Glomerular visceral epithelial cell (primary cell): Measurements from ENCODE around the gene HYAL4.
"Not testable (repeated sequence)": the region's sequence is repeated elsewhere in the genome, so short reads cannot be mapped to it uniquely, and the experiment has no call there.

ENCODE experiments used
- DNase-seq: peaks from one replicate; pipeline ENCODE4 v3.0.0-alpha.2; 2016; ENCODE audit errors: extremely low spot score

The HYAL4 gene

DNA sequence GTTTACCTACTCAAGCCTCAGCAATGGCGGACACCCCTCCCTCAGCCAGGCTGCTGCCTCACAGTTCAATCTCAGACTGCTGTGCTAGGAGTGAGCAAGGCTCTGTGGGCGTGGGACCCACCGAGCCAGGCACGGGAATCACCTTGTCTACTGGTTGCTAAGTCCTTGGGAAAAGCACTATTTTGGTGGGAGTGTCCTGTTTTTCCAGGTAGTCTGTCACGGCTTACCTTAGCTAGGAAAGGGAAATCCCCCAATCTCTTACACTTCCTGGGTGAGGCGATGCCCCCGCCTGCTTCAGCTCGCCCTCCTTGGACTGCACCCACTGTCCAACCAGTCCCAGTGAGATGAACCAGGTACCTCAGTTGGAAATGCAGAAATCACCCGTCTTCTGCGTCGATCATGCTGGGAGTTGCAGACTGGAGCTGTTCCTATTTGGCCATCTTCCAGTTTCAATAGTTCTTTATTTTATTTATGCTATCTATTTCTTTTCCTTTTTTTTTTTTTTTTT lies at the start of gene HYAL4:
Gene HYAL4, plus strand, starts transcription at position 458 of the 508 bp plus-strand sequence. CDS start 23,105 bp downstream, outside the sequence.
- DNase-seq, result no peak

DNA sequence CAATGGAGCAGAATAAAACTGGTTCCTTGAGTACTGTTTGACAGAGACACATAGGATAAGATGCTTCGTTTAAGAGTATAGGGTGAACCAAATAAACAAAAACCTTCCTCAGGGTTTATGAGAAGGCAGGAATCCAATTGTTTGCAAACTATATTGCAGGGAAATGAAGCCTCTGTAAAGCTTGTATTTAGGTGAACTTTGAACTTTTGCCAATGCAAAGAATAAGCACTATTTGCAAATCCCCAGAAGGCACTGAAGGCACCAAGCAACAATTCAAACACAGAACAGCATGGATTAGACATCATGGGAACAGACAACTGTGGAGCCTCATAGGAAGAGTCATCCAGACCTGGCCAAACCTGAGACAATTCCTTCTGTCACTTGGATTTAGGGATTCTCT lies 49.1 kb upstream of the HYAL4 start:
- no peak for DNase-seq

GRCh38 chr7:123796568-123796967 lies 48.4 kb upstream of the HYAL4 start:
- DNase-seq, result no peak

DNA sequence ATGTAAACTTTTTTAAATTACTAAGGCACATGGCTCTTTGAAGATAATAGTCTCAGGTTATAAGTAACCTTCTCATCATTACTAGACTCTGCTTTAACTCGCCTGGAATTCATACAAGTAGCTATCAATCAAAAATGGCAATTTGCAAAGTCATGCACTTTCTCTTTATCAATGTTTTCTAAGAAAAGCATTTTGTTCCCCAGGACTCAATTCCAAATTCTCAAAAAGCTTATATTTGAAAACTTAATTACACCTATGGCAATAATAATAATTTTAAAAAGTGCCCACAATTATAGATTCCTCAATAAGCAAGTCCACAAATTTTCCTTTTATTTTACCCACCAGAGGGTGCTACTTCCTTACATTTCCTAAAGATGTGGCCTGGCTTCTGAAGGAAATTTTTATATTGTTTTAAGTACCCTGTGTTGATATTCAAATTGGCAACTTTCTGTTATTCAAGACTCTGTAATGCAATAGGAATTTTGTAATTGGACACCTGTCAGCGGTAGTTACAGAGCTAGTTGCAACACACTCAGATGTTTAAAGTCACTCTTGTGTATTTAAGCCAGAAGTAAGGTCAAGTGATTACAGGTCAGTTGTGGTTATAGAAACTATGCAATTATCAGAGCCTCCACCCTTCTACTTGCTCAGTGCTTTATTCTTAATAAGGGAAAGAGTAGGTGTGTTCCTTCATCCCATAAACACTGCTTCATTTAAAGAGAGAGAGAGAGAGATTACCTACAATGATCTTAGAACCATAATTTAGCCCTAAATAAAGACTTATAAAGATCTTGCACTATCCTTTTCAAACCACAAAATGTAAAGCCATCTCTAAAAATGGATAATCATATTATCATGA lies 47.1 kb upstream of the HYAL4 start:
- DNase-seq, result peak; percentile 78

DNA sequence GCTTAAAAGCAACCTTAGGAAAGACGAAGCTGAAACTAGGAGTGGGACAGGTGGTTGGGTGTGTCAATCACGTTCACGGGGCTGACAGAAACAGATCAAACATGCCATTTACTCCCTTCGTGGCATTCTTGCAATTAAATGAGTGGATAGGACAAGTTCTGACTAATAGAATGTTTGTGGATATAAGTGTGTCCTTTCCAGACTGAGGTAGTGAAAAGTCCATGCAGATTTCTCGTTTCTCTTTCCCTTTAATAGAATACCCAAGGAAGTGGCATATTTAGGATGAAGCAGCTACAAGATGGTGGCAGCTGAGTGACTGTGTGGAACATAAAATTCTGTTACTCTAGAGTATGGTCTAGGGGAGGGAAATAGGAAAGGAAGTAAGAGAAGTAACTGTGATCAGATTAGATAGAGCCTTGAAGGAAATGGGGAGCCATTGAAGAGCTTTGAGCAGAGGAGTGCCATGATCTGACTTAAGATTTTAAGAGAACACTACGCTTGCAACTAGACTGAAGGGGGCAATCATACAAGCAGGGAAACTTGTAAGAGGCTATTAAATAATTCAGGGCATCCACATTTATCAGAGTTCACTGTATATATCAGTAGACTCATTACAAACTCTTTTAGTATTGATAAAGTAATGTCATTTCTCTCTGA lies 46.3 kb upstream of the HYAL4 start:
- DNase-seq, result no peak

GRCh38 chr7:123802249-123802648 lies 42.7 kb upstream of the HYAL4 start:
- no peak for DNase-seq

DNA sequence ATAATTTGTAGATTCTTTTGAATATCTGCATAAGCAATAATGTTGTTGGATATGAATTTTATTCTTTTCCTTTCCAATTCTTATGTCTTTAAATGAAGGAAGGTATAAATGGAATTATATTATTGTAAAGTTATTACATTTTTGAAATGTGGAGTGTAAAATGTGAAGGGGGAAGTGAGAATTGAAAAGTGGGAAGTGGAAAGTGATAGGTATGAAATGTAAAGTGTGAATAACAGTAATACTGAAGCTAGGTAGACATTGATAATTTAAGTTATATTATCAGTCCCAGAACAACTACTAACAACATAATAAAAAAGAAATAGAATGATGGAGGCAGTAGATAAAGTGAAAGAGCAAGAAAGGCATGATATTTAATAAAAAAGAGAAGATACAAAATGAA lies 39.7 kb upstream of the HYAL4 start:
- DNase-seq, result no peak

GRCh38 chr7:123809471-123809870 lies 35.5 kb upstream of the HYAL4 start:
- DNase-seq, result no peak

DNA sequence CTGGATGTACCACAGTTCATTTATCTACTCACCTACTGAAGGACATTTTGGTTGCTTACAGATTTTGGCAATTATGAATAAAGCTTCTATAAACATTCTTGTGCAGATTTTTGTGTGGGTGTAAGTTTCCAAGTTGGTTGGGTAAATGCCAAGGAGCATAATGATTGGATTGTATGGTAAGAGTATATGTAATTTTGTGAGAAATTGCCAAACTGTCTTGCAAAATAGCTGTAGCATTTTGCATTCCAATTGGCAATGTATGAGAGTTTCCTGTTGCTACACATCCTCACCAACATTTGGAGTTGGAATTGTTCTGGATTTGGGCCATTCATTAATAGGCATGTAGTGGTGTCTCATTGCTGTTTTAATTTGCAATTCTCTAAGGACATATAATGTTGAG lies 33.9 kb upstream of the HYAL4 start:
- no peak for DNase-seq

- DNase-seq, result no peak
These were observed 28.1 kb upstream of the HYAL4 start for GRCh38 chr7:123816916-123817315.

- DNase-seq, result no peak
These were observed 26.0 kb upstream of the HYAL4 start for GRCh38 chr7:123819001-123819400.

DNA sequence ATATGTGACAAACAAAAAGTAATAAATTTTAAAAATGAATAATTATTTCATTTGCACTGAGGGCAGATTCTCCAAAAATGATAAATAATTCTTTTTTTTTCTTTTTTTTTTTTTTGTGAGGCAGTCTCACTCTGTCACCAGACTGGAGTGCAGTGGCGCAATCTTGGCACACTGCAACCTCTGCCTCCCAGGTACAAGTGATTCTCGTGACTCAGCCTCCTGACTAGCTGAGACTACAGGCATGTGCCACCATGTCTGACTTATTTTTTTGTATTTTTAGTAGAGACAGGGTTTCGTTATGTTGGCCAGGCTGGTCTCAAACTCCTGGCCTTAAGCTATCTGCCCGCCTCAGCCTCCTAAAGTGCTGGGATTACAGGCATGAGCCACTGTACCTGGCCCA lies 25.2 kb upstream of the HYAL4 start:
- DNase-seq, result not testable (repeated sequence)

GRCh38 chr7:123820864-123821263 lies 24.1 kb upstream of the HYAL4 start:
- DNase-seq, result no peak

DNA sequence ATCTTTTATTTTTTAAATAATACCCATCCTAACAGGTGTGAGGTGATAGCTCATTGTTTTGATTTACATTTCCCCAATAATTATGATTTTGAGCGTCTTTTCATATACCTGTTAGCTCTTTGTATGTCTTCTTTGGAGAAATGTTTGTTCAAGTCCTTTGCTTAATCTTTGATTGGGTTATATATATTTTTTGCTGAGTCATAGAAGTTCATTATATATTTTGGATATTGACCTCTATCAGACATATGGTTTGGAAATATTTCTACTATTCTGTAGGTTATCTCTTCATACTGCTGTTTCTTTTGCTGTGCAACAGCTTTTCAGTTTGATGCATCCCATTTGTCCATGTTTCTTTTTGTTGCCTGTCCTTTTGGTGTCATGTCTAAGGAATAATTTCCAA lies 23.6 kb upstream of the HYAL4 start:
- DNase-seq, result no peak

DNA sequence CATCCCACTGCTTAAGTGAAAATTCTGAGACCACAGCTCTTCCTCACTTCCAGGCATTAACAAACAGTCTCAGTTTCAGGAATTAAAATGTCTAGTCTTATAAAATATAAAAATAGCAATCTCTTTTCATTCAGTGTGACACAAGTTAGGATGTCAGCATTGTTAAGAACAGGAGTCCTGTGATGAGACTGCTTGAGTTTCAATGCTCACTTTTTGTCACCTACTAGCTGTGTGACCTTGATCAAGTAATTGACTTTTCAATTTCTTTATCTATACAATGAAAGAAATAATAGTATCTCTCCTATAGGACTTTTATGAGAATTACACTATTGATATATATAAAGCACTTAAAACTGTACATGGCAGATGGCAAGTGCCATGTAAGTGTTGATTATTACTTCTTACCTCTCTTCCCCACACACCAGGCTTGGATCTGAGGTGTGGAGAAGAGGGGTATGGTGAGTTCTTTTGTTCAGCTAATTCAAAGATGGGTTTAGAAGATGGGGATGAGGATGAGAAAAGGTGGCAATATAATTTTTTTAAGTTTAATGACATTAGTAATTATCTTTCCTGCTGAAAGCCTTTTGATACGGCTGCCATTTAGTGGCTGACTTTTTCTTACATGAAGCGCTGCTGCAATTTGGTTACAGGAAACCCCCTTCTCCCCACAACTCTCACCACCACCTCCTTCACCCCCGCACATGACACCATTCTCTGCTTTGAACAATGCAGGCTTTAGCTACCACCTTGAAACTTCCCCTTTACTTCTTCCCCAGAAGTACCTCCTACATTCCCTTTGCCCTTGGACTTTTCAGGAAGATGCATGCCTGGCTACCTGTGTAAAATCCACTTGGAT lies 20.8 kb upstream of the HYAL4 start:
- no peak for DNase-seq

GRCh38 chr7:123824754-123825067 lies 20.3 kb upstream of the HYAL4 start:
- DNase-seq, result no peak

- no peak for DNase-seq
These were observed 16.2 kb upstream of the HYAL4 start for GRCh38 chr7:123828805-123829204.

GRCh38 chr7:123836656-123837055 lies 8.3 kb upstream of the HYAL4 start:
- DNase-seq, result no peak

- not testable (repeated sequence) for DNase-seq
These were observed 5.9 kb upstream of the HYAL4 start for GRCh38 chr7:123839106-123839505.

- DNase-seq, result not testable (repeated sequence)
These were observed 827 bp upstream of the HYAL4 start for GRCh38 chr7:123844142-123844541.

DNA sequence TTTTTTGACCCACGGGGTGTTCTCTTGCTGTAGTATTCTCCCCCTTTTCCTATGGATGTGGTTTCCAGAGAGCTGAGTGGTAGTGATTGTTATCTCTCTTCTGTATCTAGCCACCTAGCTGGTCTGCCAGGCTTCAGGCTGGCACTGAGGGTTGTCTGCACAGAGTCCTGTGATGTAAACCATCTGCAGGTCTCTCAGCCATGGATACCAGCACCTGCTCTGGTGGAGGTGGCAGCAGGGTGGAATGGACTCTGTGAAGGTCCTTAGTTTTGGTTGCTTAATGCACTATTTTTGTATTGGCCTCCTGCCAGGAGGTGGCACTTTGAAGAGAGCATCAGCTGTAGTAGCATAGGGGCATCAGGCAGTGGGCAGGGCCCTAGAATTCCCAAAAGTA lies 851 bp downstream of the HYAL4 start:
- no peak for DNase-seq

- DNase-seq, result peak; percentile 46
These were observed 1.4 kb downstream of the HYAL4 start for GRCh38 chr7:123846217-123846891.
